ENCODE results near the gene LRP8.

The LRP8 gene

DNA sequence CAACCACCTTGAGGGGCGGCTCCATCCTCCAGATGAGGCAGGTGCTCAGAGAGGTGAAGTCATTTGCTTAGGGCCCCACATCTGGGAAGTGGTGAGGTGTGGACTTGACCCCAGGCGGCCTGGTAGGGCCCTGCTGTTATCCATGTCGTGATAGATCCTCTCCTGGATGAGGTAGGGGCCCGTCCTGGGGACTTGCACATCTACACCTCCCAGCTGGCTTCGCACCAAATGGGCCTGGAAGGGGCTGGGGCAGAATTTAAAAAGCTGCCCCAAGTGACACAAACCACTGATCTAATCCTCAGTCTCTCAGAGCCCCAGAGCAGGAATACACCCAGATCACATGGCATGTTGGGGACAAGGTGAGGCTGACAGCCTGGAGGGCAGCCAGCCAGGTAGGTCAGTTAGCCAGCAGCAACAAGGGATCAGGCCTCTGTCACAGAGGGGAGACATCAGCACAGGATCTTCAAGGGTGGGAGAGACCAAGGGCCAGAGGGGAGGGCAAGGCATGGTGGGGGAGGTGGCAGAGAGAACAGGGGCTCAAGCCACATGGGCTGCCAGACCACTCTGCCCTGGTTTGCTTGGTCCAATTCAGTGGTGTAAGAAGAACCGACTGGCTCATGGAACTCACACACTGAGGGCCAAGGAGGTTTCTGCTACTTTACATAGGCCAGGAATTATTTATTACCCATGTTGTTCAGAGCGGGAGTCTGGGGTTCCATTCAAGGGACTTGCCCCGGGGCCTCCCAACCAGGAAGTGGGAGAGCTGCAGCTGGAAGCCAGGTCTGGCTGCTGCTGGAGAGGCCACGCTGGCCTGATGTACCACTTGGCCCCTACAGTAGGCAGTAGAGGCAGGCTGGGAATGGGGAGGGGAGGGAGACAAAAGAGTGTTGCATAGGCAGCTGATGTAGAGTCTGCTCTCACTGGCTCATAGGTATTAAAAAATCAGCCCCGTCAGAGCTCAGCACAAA, 12.1 kb downstream of the LRP8 start:
- CTCF ChIA-PET, result interaction anchor here (0.6 kb wide), 1 partner anchor 724 kb away, joined by 6 read pairs; no protein-coding TSS in a partner anchor
- peak overlapping the region; percentile 38 for H3K27ac ChIP-seq
- TF ChIP-seq, protein P1, sequence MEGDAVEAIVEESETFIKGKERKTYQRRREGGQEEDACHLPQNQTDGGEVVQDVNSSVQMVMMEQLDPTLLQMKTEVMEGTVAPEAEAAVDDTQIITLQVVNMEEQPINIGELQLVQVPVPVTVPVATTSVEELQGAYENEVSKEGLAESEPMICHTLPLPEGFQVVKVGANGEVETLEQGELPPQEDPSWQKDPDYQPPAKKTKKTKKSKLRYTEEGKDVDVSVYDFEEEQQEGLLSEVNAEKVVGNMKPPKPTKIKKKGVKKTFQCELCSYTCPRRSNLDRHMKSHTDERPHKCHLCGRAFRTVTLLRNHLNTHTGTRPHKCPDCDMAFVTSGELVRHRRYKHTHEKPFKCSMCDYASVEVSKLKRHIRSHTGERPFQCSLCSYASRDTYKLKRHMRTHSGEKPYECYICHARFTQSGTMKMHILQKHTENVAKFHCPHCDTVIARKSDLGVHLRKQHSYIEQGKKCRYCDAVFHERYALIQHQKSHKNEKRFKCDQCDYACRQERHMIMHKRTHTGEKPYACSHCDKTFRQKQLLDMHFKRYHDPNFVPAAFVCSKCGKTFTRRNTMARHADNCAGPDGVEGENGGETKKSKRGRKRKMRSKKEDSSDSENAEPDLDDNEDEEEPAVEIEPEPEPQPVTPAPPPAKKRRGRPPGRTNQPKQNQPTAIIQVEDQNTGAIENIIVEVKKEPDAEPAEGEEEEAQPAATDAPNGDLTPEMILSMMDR (conservative IDR thresholded peaks at IDR 0.05; ENCODE audit: low read depth), result no peak
- DNase-seq (ENCODE audit: low spot score), result no peak
- POLR2A ChIA-PET (ENCODE audit: low non-redundant PET), result no interaction called here

DNA sequence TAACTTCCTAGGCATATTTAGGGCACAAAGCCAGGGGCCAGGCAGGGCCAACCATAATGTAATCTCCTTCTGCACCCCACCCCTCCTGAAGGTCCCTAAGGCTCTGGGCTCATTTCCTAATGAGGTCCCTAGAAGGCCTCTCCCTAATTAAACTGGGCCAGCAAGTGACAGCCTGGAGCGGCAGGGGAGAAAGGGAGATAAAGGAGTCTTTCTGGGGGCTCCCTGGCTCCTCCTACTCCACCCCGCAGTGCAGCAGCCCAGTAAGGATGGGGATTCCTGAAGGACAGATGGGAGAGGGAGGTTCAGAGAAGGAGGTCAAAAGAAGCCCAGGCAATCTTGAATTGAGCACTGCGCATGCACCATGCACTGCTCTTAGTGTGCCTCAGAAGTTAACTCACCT, 12.8 kb downstream of the LRP8 start:
- POLR2A ChIA-PET (ENCODE audit: low non-redundant PET), result no interaction called here
- CTCF ChIA-PET, result no interaction called here

DNA sequence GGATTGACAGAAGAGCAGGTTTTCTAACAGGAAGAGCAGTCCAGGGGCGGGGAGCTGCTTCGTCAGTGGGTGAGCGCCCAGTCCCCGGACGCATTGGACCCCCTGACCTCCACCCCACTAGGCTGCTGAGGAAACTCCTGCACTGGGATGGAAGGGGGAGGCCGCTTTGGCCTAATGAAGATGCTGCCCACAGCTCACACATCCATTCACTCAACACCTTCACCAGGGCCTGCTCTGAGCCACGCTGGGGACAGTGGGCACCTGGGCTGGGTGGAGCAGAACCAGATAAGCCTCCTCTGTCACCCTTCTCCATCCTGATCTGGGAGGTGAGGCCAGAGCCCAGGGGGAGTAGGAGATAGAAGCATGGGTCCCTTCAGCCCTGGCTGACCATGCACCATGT, 13.3 kb downstream of the LRP8 start:
- ChIA-PET POLR2A (ENCODE audit: low non-redundant PET) (no interaction called here), CTCF (no interaction called here)
- DNase-seq (ENCODE audit: low spot score), result no peak
- TF ChIP-seq, protein P1 (conservative IDR thresholded peaks at IDR 0.05; ENCODE audit: low read depth), result no peak
- peak overlapping the region; percentile 45 for H3K27ac ChIP-seq

More for the DNA sequence above, 12.8 kb downstream of the LRP8 start:
- peak overlapping the region; percentile 45 for H3K27ac ChIP-seq
- DNase-seq (ENCODE audit: low spot score), result no peak
- TF ChIP-seq, protein P1 (conservative IDR thresholded peaks at IDR 0.05; ENCODE audit: low read depth), result no peak

DNA sequence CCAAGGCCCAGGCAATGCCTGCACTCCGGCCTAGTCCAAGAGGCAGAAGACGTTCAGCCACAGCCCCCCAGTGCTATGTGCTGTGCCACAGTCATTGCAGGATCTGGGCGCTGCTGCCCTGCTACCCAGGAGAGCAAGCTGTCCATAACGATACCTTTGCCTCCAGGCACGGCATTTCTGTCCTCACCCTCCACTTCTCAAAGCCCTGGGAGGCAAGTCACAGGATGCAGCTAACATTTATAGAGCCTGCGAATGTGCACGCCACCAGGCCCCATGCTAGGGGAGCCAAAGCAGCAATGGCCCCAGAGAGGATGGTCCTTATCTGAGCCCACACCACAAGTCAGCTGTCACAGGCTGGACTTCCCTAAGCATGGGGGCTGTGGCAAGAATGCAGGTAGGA, 13.8 kb downstream of the LRP8 start:
- ChIA-PET POLR2A (ENCODE audit: low non-redundant PET) (no interaction called here), CTCF (no interaction called here)
- H3K27ac ChIP-seq, result peak overlapping the region; percentile 45
- DNase-seq (ENCODE audit: low spot score), result no peak
- TF ChIP-seq, protein P1 (conservative IDR thresholded peaks at IDR 0.05; ENCODE audit: low read depth), result no peak

DNA sequence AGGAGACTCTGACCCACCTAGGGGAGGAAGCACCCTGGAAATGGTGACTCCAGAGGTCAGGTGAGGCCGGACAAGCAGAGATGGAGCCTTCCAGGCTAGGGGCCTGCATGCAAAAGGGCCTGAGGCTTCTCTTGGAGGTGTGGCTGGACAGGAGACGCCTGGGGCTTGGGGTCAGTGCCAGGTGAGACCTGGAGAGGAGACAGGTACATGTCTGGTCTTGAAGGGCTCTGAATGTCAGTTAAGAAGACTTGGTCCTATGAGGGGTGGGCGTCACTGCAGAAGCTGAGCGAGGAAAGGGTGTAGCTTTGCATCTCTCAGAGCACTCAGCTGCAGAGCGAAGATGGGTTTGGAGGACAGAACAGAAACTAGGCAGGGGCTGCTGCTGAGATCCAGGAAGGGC, 14.3 kb downstream of the LRP8 start:
- DNase-seq (ENCODE audit: low spot score), result no peak
- POLR2A ChIA-PET (ENCODE audit: low non-redundant PET), result no interaction called here
- peak overlapping the region; percentile 45 for H3K27ac ChIP-seq
- TF ChIP-seq, protein P1 (conservative IDR thresholded peaks at IDR 0.05; ENCODE audit: low read depth), result no peak
- CTCF ChIA-PET, result interaction anchor here (0.6 kb wide), 1 partner anchor 58 kb away, joined by 3 read pairs; no protein-coding TSS in a partner anchor

GRCh38 chr1:53311702-53312305, 16.1 kb downstream of the LRP8 start:
- DNase-seq (ENCODE audit: low spot score), result no peak
- TF ChIP-seq, protein P1 (conservative IDR thresholded peaks at IDR 0.05; ENCODE audit: low read depth), result no peak
- POLR2A ChIA-PET (ENCODE audit: low non-redundant PET), result no interaction called here
- CTCF ChIA-PET, result no interaction called here
- no peak overlapping the region for H3K27ac ChIP-seq

Data from RWPE1 (cell line).